HepG2 (cell line): Measurements from ENCODE around the gene NDOR1. TPM values are rescaled to one million over a fixed set of nuclear protein-coding genes. Genes with fewer than 3 reads are reported as not detected.
A peak's percentile ranks its signal among the peaks of the same experiment; 100 is the strongest.

ENCODE experiments used
- ATAC-seq: fragments of 200-7000 bp; cut with Tn5 transposase; 3 replicates; pipeline ENCODE4 v1.9.1; 2020; ENCODE audit warnings: mild to moderate bottlenecking, moderate library complexity
- BruUV-seq: library from RNA; stranded (reverse); fragments of 400-500 nt; replicated peaks from 2 replicates; lab custom pipeline; 2021; lab: Mats Ljungman, UMichigan
- CTCF ChIA-PET: fragments of 300-600 bp; formaldehyde crosslinking; extraction: SDS; loops from one replicate; lab custom pipeline; 2021; ENCODE audit warnings: low total read pairs, inconsistent platforms, low intra/inter-chr PET ratio; lab: Yijun Ruan, JAX
- POLR2A ChIA-PET: fragments of 350-600 bp; sonication (Branson Sonifier 250); formaldehyde crosslinking; loops from one replicate; lab custom pipeline; 2020; ENCODE audit warnings: antibody characterized with exemption, inconsistent platforms; lab: Yijun Ruan, JAX
- DNase-seq: peaks from one replicate; pipeline ENCODE4 v3.0.0-alpha.2; 2015; ENCODE audit warnings: low spot score
- FAIRE-seq: peaks from 3 replicates; lab custom pipeline; 2011; peaks lifted over from hg19 to GRCh38; lab: Jason Lieb, UNC
- H2AFZ ChIP-seq: one replicate; pipeline ENCODE4 v1.6.1; 2011; ENCODE audit warnings: low read length, inconsistent platforms
- H3K27ac ChIP-seq: fragments of 300-600 bp; 3 replicates; pipeline ENCODE4 v1.8.0; 2011; ENCODE audit warnings: mixed run types, mild to moderate bottlenecking, mixed read lengths, low read length, inconsistent platforms; ENCODE audit not compliant: insufficient read depth; ENCODE audit errors: extremely low read length
- H3K27me3 ChIP-seq, 2 experiments: fragments of 200-600 bp in 1 of 2; 2 replicates in 1 of 2; 3 replicates in 1 of 2; pipeline versions ENCODE4 v1.6.0 to v1.8.0; 2011; ENCODE audit warnings: low read length in 2 of 2, mild to moderate bottlenecking in 2 of 2, moderate library complexity in 2 of 2, inconsistent platforms in 1 of 2; ENCODE audit not compliant: insufficient read depth in 2 of 2, control insufficient read depth in 1 of 2
- H3K36me3 ChIP-seq, 2 experiments: fragments of 200-600 bp in 1 of 2; replicated peaks in 1 of 2; 2 replicates in 1 of 2; 3 replicates in 1 of 2; pipeline versions ENCODE4 v1.5.1 to v1.8.0; 2011; ENCODE audit warnings: low read length in 2 of 2, inconsistent platforms in 1 of 2; ENCODE audit not compliant: insufficient read depth in 2 of 2, control insufficient read depth in 1 of 2
- H3K4me1 ChIP-seq: 2 replicates; pipeline ENCODE4 v1.5.1; 2012; ENCODE audit warnings: low read length, inconsistent platforms; ENCODE audit not compliant: insufficient read depth
- H3K4me2 ChIP-seq: 2 replicates; pipeline ENCODE4 v1.6.0; 2011; ENCODE audit warnings: low read depth, low read length, inconsistent platforms
- H3K4me3 ChIP-seq, 3 experiments: fragments of 200-600 bp in 1 of 3; sonication (generic), shearing (Covaris generic) in 1 of 3; replicated peaks in 1 of 3; 2 replicates each; pipeline ENCODE4 v1.5.1; 2011 to 2016; ENCODE audit warnings: low read length in 3 of 3, inconsistent platforms in 2 of 3, low read depth in 2 of 3, mild to moderate bottlenecking in 2 of 3, control low read depth in 1 of 3, mixed read lengths in 1 of 3; ENCODE audit not compliant: insufficient read depth in 1 of 3
- H3K79me2 ChIP-seq: one replicate; pipeline ENCODE4 v1.6.1; 2011; ENCODE audit warnings: low read length, inconsistent platforms; ENCODE audit not compliant: insufficient read depth
- H3K9ac ChIP-seq: 2 replicates; pipeline ENCODE4 v1.6.0; 2011; ENCODE audit warnings: mild to moderate bottlenecking, low read depth, low read length, inconsistent platforms; ENCODE audit not compliant: insufficient read depth
- H3K9me3 ChIP-seq: 2 replicates; pipeline ENCODE4 v1.5.1; 2012; ENCODE audit warnings: mild to moderate bottlenecking, low read length
- H4K20me1 ChIP-seq: 2 replicates; pipeline ENCODE4 v1.6.0; 2011; ENCODE audit warnings: inconsistent platforms, mild to moderate bottlenecking, low read length, moderate library complexity; ENCODE audit not compliant: insufficient read depth
- ATM ChIP-seq: fragments of 450-650 bp; IDR thresholded peaks from 2 replicates; pipeline ENCODE4 v1.7.1; 2017; ENCODE audit warnings: mild to moderate bottlenecking, borderline replicate concordance
- CAMTA2 ChIP-seq: sonication (generic); formaldehyde crosslinking; IDR thresholded peaks from 2 replicates; pipeline ENCODE4 v1.4.0; 2020; ENCODE audit warnings: mild to moderate bottlenecking, missing genetic modification reagents, borderline replicate concordance
- CHCHD3 ChIP-seq: sonication (generic); formaldehyde crosslinking; IDR thresholded peaks from 2 replicates; pipeline ENCODE4 v1.8.0; 2022; ENCODE audit warnings: mild to moderate bottlenecking, missing genetic modification reagents, moderate library complexity
- CREM ChIP-seq, 2 experiments: sonication (generic) in 1 of 2; formaldehyde crosslinking in 1 of 2; IDR thresholded peaks; 2 replicates each; pipeline versions ENCODE4 v1.4.0 to v1.6.1; 2016 to 2020; ENCODE audit warnings: antibody characterized with exemption in 1 of 2, mild to moderate bottlenecking in 1 of 2, missing genetic modification reagents in 1 of 2
- FOXA3 ChIP-seq: IDR thresholded peaks from 2 replicates; pipeline ENCODE4 v1.6.1; 2016; ENCODE audit warnings: missing genetic modification reagents, missing compliant biosample characterization
- GMEB1 ChIP-seq: sonication (generic); formaldehyde crosslinking; IDR thresholded peaks from 2 replicates; pipeline ENCODE4 v1.5.1; 2020; ENCODE audit warnings: missing genetic modification reagents, mild to moderate bottlenecking, borderline replicate concordance
- GZF1 ChIP-seq: sonication (generic); formaldehyde crosslinking; IDR thresholded peaks from 2 replicates; pipeline ENCODE4 v1.5.1; 2020; ENCODE audit warnings: mild to moderate bottlenecking, missing genetic modification reagents
- KDM5B ChIP-seq: sonication (generic); formaldehyde crosslinking; IDR thresholded peaks from 2 replicates; pipeline ENCODE4 v1.4.0; 2020; ENCODE audit warnings: missing genetic modification reagents, mild to moderate bottlenecking, borderline replicate concordance
- KLF9 ChIP-seq: IDR thresholded peaks from 2 replicates; pipeline ENCODE4 v1.6.1; 2016; ENCODE audit warnings: low read depth
- MATR3 ChIP-seq: sonication (generic); formaldehyde crosslinking; IDR thresholded peaks from 2 replicates; pipeline ENCODE4 v1.4.0; 2020; ENCODE audit warnings: missing genetic modification reagents
- MEIS1 ChIP-seq: sonication (generic); formaldehyde crosslinking; IDR thresholded peaks from 2 replicates; pipeline ENCODE4 v1.9.0; 2021; ENCODE audit warnings: mild to moderate bottlenecking, missing genetic modification reagents, moderate library complexity, borderline replicate concordance
- MXD3 ChIP-seq: IDR thresholded peaks from 2 replicates; pipeline ENCODE4 v1.6.1; 2016; ENCODE audit warnings: mild to moderate bottlenecking, missing biosample characterization, missing genetic modification reagents
- NPAS2 ChIP-seq: sonication (generic); formaldehyde crosslinking; IDR thresholded peaks from 2 replicates; pipeline ENCODE4 v1.8.0; 2022; ENCODE audit warnings: mild to moderate bottlenecking, missing genetic modification reagents, borderline replicate concordance
- RFX5 ChIP-seq: IDR thresholded peaks from 2 replicates; pipeline ENCODE4 v1.6.1; 2011; ENCODE audit warnings: low read depth, low read length, improper control_type of control experiment
- SAP130 ChIP-seq: IDR thresholded peaks from 2 replicates; pipeline ENCODE4 v1.6.1; 2016; ENCODE audit warnings: low read depth
- SKI ChIP-seq: fragments of 450-650 bp; IDR thresholded peaks from one replicate; pipeline ENCODE4 v1.6.1; 2018; ENCODE audit warnings: mild to moderate bottlenecking; ENCODE audit not compliant: partially characterized antibody
- TCF7L2 ChIP-seq: IDR thresholded peaks from 2 replicates; pipeline ENCODE4 v1.6.1; 2011; ENCODE audit warnings: mild to moderate bottlenecking, low read depth, low read length, moderate library complexity
- XRCC5 ChIP-seq: fragments of 200-400 bp; formaldehyde crosslinking; optimal IDR thresholded peaks from 2 replicates; pipeline ENCODE3; 2017; ENCODE audit warnings: mild to moderate bottlenecking, low read length
- ZFP90 ChIP-seq: sonication (generic); formaldehyde crosslinking; IDR thresholded peaks from 2 replicates; pipeline ENCODE4 v1.8.0; 2022; ENCODE audit warnings: missing genetic modification reagents, mild to moderate bottlenecking, inconsistent platforms, borderline replicate concordance
- ZMYM2 ChIP-seq: sonication (generic); formaldehyde crosslinking; IDR thresholded peaks from 2 replicates; pipeline ENCODE4 v1.8.0; 2022; ENCODE audit warnings: mild to moderate bottlenecking, missing genetic modification reagents
- ZNF326 ChIP-seq: sonication (generic); formaldehyde crosslinking; IDR thresholded peaks from 2 replicates; pipeline ENCODE4 v1.4.0; 2020; ENCODE audit warnings: missing genetic modification reagents, borderline replicate concordance
- ZNF761 ChIP-seq: sonication (generic); formaldehyde crosslinking; conservative IDR thresholded peaks from 2 replicates; pipeline ENCODE4 v1.4.0; 2020; ENCODE audit warnings: mild to moderate bottlenecking, missing genetic modification reagents
- ZZZ3 ChIP-seq: sonication (generic); formaldehyde crosslinking; IDR thresholded peaks from 2 replicates; pipeline ENCODE4 v1.4.0; 2020; ENCODE audit warnings: missing genetic modification reagents, mild to moderate bottlenecking, borderline replicate concordance
- WGBS: methylation state at CpG from one replicate; pipeline ENCODE4 v1.1.6; 2017; ENCODE audit warnings: low lambda C conversion rate; 5-methylcytosine and 5-hydroxymethylcytosine counted together
- in situ Hi-C: cut with HindIII; loops from 2 replicates; pipeline ENCODE4 v1.10.0; 2017; ENCODE audit warnings: low pct_unique_long_range_greater_than_20kb; ENCODE audit not compliant: extremely low pct_ligation_motif_present
- intact Hi-C: fragments of 100-400 bp; cut with micrococcal nuclease; formaldehyde crosslinking; loops from one replicate; pipeline ENCODE4 v1.10.0; 2022; ENCODE audit not compliant: unreplicated experiment
- polyA plus RNA-seq, 8 experiments: library from polyadenylated mRNA; depleted of rRNA in 3 of 8; stranded (reverse) in 7 of 8; unstranded in 1 of 8; fragments of >200 nt; fragmentation: Illumina TruSeq in 4 of 8; extraction: Trizol in 4 of 8; gene quantifications; 2 replicates each; pipeline versions ENCODE4 v1.2.1 to v1.2.3, GENCODE V29; 2011 to 2016; ENCODE audit warnings: low read depth in 4 of 8, missing spikeins in 1 of 8, mixed read lengths in 1 of 8; ENCODE audit not compliant: insufficient read depth in 1 of 8
- total RNA-seq, 5 experiments: library from RNA; depleted of rRNA; stranded (reverse); fragments of >200 nt; fragmentation: Illumina TruSeq; extraction: Trizol; gene quantifications; 2 replicates each; pipeline ENCODE4 v1.2.3, GENCODE V29; 2016; ENCODE audit warnings: low read depth in 1 of 5

The NDOR1 gene
- total and polyA plus RNA-seq, 2 of the 13 experiments (the other 11 are each of a cell fraction or from before 2014, with no cell fraction given) = 3.6 to 8.7 TPM

GRCh38 chr9:137241490-137242268 lies 36.2 kb downstream of the NDOR1 start:
- H3K9me3 ChIP-seq = no peaks in the 10 kb centered on the region
- H2AFZ ChIP-seq = no peak overlapping the region
- ChIA-PET CTCF (no interaction called here), POLR2A (interaction anchor here (0.9 to 7.7 kb wide), 36 partner anchors 12 to 339 kb away, joined by 3 to 317 read pairs (median 6); partner anchors contain the start of genes ENTPD8, MAN1B1, NELFB and RNF208)
- H3K9ac ChIP-seq = peak overlapping the region; percentile 92
- peak; percentile 54 for DNase-seq
- peak overlapping the region; percentile 89 to 94 (median 94) for H3K4me3 ChIP-seq
- H3K27me3 ChIP-seq = peaks cover 0 to under 1% of the 10 kb centered on the region in 2 experiments; a peak in 1 of 5 replicates
- in situ Hi-C loops (no loop called here), intact Hi-C loops (no loop called here)
- BruUV-seq = no TSS peak
- H3K4me1 ChIP-seq = peaks cover 64% of the 10 kb centered on the region
- H3K4me2 ChIP-seq = peak overlapping the region; percentile 99
- peaks cover 27% of the 10 kb centered on the region for H4K20me1 ChIP-seq
- H3K27ac ChIP-seq = peak overlapping the region; percentile 91
- H3K36me3 ChIP-seq = peaks cover 4 to 19% of the 10 kb centered on the region in 2 experiments; a peak in 4 of 5 replicates
- no peak for FAIRE-seq
- H3K79me2 ChIP-seq = peaks cover 36% of the 10 kb centered on the region
- WGBS = no CpG with 5 or more reads among the region's 83 CpGs
- peak; percentile 14 for ATAC-seq
- TF ChIP-seq MATR3 (CRISPR knock-in tag) (no peak), RFX5 (no peak), ZMYM2 (CRISPR knock-in tag) (peak; percentile 34; the same call in 1 of the 2 replicates), MXD3 (CRISPR knock-in tag) (no peak), GMEB1 (CRISPR knock-in tag) (peak; percentile 51; the same call in 1 of the 2 replicates), ZNF761 (CRISPR knock-in tag) (no peak), CHCHD3 (CRISPR knock-in tag) (0 out of 2 replicates have a peak, but pooled peaks have one; percentile 46), ZZZ3 (CRISPR knock-in tag) (peak; percentile 31; the same call in 1 of the 2 replicates), GZF1 (CRISPR knock-in tag) (0 out of 2 replicates have a peak, but pooled peaks have one; percentile 26), SKI (peak; percentile 62), MEIS1 (CRISPR knock-in tag) (0 out of 2 replicates have a peak, but pooled peaks have one; percentile 43), CAMTA2 (CRISPR knock-in tag) (peak; percentile 63; the same call in 1 of the 2 replicates), TCF7L2 (no peak), KDM5B (CRISPR knock-in tag) (peak; percentile 28; the same call in 1 of the 2 replicates), NPAS2 (CRISPR knock-in tag) (no peak), ZNF326 (CRISPR knock-in tag) (no peak), XRCC5 (peak; percentile 43), ZFP90 (0 out of 2 replicates have a peak, but pooled peaks have one; percentile 31), SAP130 (CRISPR knock-in tag) (peak; percentile 73), ATM (no peak), CREM (IDR thresholded peaks at IDR 0.05) (peak; percentile 21; the same call in 1 of the 2 replicates), CREM (CRISPR knock-in tag; IDR thresholded peaks at IDR 0.05) (no peak), KLF9 (CRISPR knock-in tag) (no peak), FOXA3 (0 out of 2 replicates have a peak, but pooled peaks have one; percentile 3)
